NCI-H82 (cell line): ENCODE measurements around the gene EXOC6B.
A peak's percentile ranks its signal among the peaks of the same experiment; 100 is the strongest.

Experiments used
- DNase-seq: peaks from one replicate; lab custom pipeline; 2025; lab: John Stamatoyannopoulos, UW

The EXOC6B gene

GRCh38 chr2:72788756-72789155, 37.1 kb downstream of the EXOC6B start:
- DNase-seq: no peak

GRCh38 chr2:72785517-72785916, 40.3 kb downstream of the EXOC6B start:
- DNase-seq: no peak

GRCh38 chr2:72782520-72782919, 43.3 kb downstream of the EXOC6B start:
- no peak for DNase-seq

GRCh38 chr2:72781480-72781879, 44.4 kb downstream of the EXOC6B start:
- no peak for DNase-seq

DNA sequence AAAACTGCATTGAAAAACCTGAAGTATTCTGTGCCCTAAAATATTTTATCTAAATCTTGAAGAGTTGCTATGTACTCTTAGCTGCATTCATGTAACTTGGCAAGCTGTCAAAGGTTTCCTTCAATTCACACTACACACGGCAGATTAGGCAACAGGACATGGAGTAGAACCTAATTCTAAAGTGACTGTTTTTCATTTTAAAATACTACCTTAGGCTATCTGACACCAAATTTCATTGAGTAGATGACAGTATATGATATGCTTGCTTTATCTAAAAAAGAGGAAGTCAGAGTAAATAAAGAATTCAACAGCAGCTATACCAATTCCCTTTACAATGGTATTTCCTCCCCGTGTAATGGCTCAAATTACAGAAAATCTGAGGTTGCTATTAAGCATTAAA, 45.4 kb downstream of the EXOC6B start:
- no peak for DNase-seq

DNA sequence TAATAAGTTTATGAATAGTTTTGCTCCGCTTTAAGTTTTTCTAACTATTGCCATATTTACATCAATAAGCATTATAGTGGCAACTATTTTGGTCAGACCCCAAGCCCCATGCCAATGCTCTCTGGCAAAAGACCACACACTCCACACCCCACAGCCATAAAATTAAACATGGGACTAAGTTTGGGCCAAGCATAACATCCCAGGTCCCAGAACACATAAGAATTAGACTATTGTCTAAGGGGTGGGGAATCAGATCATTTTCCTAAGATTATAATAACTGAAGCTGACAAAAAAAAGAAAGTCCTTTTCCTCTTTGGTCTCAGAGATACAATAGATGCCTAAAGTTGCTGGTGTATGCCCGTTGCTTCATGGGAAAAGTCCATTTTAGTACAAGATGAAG, 46.3 kb downstream of the EXOC6B start:
- no peak for DNase-seq

GRCh38 chr2:72778410-72778809, 47.4 kb downstream of the EXOC6B start:
- DNase-seq: no peak

DNA sequence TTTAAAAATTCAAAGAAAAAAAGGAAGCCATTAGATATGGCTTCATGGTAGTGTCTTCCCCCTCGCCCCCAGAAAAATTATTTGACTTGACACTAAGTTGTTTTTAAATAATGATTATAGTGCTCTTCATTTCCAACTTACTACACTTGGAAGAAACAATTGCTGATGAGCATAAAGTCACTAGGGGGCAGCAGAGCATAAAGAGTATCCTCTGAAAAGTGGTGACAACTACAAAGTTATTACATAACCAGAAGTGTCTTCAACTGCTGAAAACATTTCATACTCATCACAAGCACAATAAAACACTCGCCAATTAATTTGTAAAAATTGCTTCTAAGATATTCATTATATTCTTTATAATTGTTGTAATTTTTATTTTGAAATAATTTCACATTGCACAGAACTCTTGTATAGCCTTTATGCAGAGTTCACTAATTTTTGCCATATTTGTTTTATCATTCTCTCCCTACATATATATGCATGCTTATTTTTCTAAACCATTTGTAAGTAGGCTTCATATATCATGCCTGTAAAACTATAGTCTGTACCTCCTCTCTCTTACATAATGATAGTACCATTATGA, 54.9 kb downstream of the EXOC6B start:
- DNase-seq: peak; percentile 85

DNA sequence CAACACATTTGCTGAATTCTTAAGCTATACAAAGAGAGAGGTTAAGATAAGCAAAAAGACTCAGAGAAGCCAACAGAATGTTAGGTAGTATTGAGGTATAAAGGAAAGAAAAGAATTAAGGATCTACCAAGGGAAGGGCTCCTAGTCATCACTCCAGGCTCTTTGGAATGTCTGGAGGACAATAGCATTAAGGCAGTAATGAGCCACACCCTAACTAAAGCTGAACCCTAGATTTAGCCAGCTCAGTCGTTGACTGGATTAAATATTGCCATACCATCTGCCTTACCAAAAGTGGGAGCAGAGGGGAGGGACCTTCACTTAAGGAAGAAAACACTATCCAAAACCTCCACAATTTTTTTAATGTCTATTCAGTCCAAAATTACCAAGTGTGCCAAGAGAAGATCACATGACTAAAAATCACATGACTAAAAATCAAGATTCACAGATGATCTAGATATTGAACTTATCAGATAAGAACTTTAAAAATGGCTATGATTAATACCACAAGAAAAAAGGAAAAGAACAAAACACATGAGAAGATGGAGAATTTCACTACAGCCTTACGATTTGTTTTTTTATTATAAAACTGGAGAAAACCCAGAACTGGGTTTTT, 59.7 kb downstream of the EXOC6B start:
- peak; percentile 18 for DNase-seq

DNA sequence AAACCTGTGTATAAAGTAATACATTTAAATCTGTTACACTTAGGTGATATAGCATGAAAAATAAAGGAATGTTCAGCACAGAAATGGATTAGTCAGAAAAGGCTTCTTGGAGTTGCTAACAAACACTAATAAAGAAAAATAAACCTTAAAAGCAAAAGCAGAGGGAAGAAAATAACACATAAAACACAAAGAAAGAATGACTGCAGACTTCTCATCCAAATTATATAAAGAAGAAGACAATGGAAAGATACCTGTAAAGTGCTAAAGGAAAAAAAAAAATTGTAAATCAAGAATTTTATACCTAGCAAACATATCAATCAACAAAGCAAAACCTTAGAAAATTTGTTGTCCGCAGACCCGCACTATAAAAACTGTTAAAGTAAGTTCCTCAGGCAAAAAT, 63.6 kb downstream of the EXOC6B start:
- no peak for DNase-seq

GRCh38 chr2:72759755-72760154, 66.1 kb downstream of the EXOC6B start:
- DNase-seq: no peak

- no peak for DNase-seq
Observed at GRCh38 chr2:72757177-72757775, 68.6 kb downstream of the EXOC6B start.

GRCh38 chr2:72755647-72756423, 70.0 kb downstream of the EXOC6B start:
- no peak for DNase-seq

DNA sequence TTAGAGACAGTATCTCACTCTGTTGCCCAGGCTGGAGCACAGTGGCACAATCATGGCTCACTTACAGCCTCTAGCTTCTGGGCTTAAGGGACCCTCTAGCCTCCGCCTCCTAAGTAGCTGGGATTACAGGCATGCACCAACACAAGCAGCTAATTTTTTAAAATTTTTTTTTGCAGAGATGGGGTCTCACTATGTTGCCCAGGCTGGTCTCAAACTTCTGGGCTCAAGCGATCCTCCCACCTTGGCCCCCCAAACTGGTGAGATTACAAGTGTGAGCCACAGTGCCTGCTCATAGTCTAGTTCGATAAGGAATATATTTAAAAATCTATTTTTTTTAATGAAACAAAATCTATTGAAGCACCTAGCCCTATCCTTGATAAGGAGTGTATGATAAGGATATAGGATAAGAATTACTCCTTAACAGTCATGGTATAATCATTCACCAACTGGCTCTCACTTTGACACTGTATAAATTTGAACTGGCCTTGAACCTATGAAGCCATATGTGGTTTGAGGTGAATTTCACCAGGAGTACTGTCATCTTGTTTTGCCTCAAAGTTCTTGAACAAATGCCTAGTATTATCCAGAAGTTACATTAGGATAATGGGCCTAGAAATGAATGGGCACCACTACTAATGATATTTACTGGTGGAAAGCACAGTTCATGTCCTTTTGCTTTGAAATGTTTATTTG, 71.1 kb downstream of the EXOC6B start:
- DNase-seq: no peak

- no peak for DNase-seq
Observed at GRCh38 chr2:72750977-72751639, 74.7 kb downstream of the EXOC6B start.

GRCh38 chr2:72750466-72750865, 75.4 kb downstream of the EXOC6B start:
- no peak for DNase-seq

DNA sequence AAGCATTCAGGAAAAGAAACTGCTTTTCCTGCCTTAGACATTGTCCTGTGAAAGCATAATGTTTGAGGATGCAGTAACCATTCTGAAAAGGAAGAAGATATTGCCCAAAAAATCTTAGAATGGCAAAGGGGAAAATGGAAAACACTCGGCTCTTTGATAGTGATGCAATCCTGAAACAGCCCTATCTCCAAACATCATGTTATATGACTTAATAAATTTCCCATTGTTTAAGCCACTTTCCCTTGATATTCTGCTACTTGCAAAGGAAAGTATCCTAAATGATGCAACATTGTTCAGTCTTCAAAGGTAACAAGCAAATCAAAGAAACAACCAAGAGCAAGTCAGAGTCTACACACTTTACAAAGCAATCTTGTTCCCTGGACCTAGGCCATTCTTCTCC, 78.5 kb downstream of the EXOC6B start:
- no peak for DNase-seq

GRCh38 chr2:72745679-72746368, 80.0 kb downstream of the EXOC6B start:
- DNase-seq: peak; percentile 71

GRCh38 chr2:72744049-72744448, 81.8 kb downstream of the EXOC6B start:
- DNase-seq: no peak

DNA sequence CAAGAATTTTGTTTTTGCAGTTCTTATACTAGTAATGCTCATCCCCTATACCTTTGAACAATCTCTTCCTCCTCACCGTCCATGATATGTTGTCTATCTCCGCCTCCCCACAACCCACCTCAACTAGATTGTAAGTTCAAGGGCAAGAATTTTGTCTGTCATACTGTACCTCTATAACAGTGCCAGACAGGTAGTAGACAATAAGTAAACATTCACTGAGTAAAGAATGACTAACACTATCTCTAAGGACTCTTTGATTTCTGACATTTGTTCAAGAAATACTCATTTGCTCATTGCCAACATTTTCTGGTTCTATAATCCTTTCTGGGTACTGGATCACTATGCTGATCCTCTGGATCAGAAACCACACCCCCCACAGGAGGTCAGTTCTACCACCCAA, 82.4 kb downstream of the EXOC6B start:
- DNase-seq: no peak

DNA sequence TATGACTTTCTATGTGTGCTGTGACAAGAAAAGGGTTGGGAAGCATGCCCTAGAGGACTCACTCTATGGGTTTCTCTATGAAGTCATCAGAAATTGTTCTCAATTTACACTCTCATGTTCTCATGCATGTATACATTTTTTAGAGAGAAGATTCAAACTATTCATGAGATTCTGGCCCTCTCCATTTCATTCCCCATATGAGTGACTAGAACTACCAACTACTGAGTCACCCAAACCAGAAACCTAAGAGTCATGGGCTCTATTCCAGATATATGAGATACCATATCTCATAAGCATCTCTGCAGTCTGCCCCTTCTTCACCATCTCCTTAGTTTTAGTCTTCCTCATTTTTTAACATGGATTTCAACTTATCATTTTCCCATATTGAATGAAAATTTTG, 87.7 kb downstream of the EXOC6B start:
- DNase-seq: no peak
